GM23338 (cell line): Measurements from ENCODE around the gene SH3BP2. TPM values are rescaled to one million over a fixed set of nuclear protein-coding genes. Genes with fewer than 3 reads are reported as not detected.

Source experiments
- ATAC-seq: fragments of 200-7000 bp; cut with Tn5 transposase; 3 replicates; pipeline ENCODE4 v1.9.1; 2020
- DNase-seq: peaks from one replicate; pipeline ENCODE4 v3.0.0-alpha.2; 2015; ENCODE audit warnings: low spot score
- H2AFZ ChIP-seq: fragments of 200-600 bp; sonication (generic); 2 replicates; pipeline ENCODE4 v1.8.0; 2016; ENCODE audit warnings: antibody characterized with exemption, mild to moderate bottlenecking, moderate library complexity
- H3F3A ChIP-seq: fragments of 200-600 bp; sonication (generic); replicated peaks from 2 replicates; pipeline ENCODE4 v1.8.0; 2017; ENCODE audit warnings: antibody characterized with exemption, mixed run types, low read depth
- H3K27ac ChIP-seq: fragments of 200-600 bp; sonication (generic); 2 replicates; pipeline ENCODE4 v1.6.1; 2016; ENCODE audit warnings: low read depth
- H3K27me3 ChIP-seq: fragments of 200-600 bp; sonication (generic); 2 replicates; pipeline ENCODE4 v1.8.0; 2016; ENCODE audit warnings: mild to moderate bottlenecking, mixed run types, moderate library complexity; ENCODE audit not compliant: insufficient read depth
- H3K36me3 ChIP-seq: fragments of 200-600 bp; sonication (generic); 2 replicates; pipeline ENCODE4 v1.8.0; 2016; ENCODE audit warnings: mild to moderate bottlenecking; ENCODE audit not compliant: insufficient read depth
- H3K4me1 ChIP-seq: fragments of 200-600 bp; sonication (generic); 2 replicates; pipeline ENCODE4 v1.8.0; 2016; ENCODE audit warnings: mild to moderate bottlenecking, moderate library complexity; ENCODE audit not compliant: insufficient read depth
- H3K4me2 ChIP-seq: fragments of 200-600 bp; sonication (generic); 2 replicates; pipeline ENCODE4 v1.7.1; 2017; ENCODE audit warnings: mixed run types
- H3K4me3 ChIP-seq: fragments of 200-600 bp; sonication (generic); 2 replicates; pipeline ENCODE4 v1.6.1; 2016; ENCODE audit warnings: mixed run types
- H3K79me2 ChIP-seq: fragments of 200-600 bp; sonication (generic); replicated peaks from 2 replicates; pipeline ENCODE4 v1.8.0; 2017; ENCODE audit warnings: mild to moderate bottlenecking; ENCODE audit not compliant: insufficient read depth
- H3K9me2 ChIP-seq: fragments of 200-600 bp; sonication (generic); 2 replicates; pipeline ENCODE4 v1.8.0; 2017; ENCODE audit not compliant: insufficient read depth
- H4K20me1 ChIP-seq: fragments of 200-600 bp; sonication (generic); replicated peaks from 2 replicates; pipeline ENCODE4 v1.8.0; 2017; ENCODE audit warnings: mild to moderate bottlenecking; ENCODE audit not compliant: insufficient read depth
- H3K27ac Mint-ChIP-seq: 2 replicates; pipeline ENCODE4 v1.8.0; 2020; ENCODE audit warnings: inconsistent platforms, mild to moderate bottlenecking, moderate library complexity, mixed read lengths
- H3K27me3 Mint-ChIP-seq: 3 replicates; pipeline ENCODE4 v1.8.0; 2022; ENCODE audit warnings: low read depth, mild to moderate bottlenecking, moderate library complexity, mixed read lengths, inconsistent platforms; ENCODE audit not compliant: insufficient read depth, poor library complexity
- H3K36me3 Mint-ChIP-seq: 3 replicates; pipeline ENCODE4 v1.8.0; 2021; ENCODE audit warnings: low read depth, mild to moderate bottlenecking, inconsistent platforms, moderate library complexity, mixed read lengths
- H3K4me1 Mint-ChIP-seq: 3 replicates; pipeline ENCODE4 v1.8.0; 2020; ENCODE audit warnings: mild to moderate bottlenecking, inconsistent platforms, mixed read lengths
- H3K4me3 Mint-ChIP-seq: 3 replicates; pipeline ENCODE4 v1.8.0; 2021; ENCODE audit warnings: moderate library complexity, mild to moderate bottlenecking, inconsistent platforms, mixed read lengths
- H3K9me3 Mint-ChIP-seq: 3 replicates; pipeline ENCODE4 v1.8.0; 2020; ENCODE audit warnings: moderate library complexity, mild to moderate bottlenecking, inconsistent platforms, mixed read lengths
- CREB1 ChIP-seq: fragments of 250-450 bp; sonication (Bioruptor Pico); IDR thresholded peaks from 2 replicates; pipeline ENCODE4 v1.5.0; 2020; ENCODE audit warnings: low read depth, mild to moderate bottlenecking, moderate library complexity
- CTCF ChIP-seq, 2 experiments: fragments of 200-600 bp in 1 of 2; sonication (generic) in 1 of 2; conservative IDR thresholded peaks; 2 replicates each; pipeline versions ENCODE4 v1.5.1 to v1.6.1; 2016 to 2017; ENCODE audit warnings: antibody characterized with exemption in 2 of 2, low read depth in 2 of 2, mild to moderate bottlenecking in 2 of 2, moderate library complexity in 1 of 2
- ETS1 ChIP-seq: IDR thresholded peaks from 2 replicates; pipeline ENCODE4 v1.6.1; 2016; ENCODE audit warnings: antibody characterized with exemption
- EZH2 ChIP-seq: fragments of 200-600 bp; sonication (generic); IDR thresholded peaks from one replicate; pipeline ENCODE4 v1.8.0; 2017; ENCODE audit warnings: antibody characterized with exemption, mild to moderate bottlenecking, low read depth; ENCODE audit not compliant: unreplicated experiment
- EZH2phosphoT487 ChIP-seq: fragments of 200-600 bp; sonication (generic); IDR thresholded peaks from one replicate; pipeline ENCODE4 v1.8.1; 2018; ENCODE audit warnings: antibody characterized with exemption; ENCODE audit not compliant: unreplicated experiment
- JUNB ChIP-seq: IDR thresholded peaks from one replicate; pipeline ENCODE4 v1.6.1; 2016; ENCODE audit warnings: antibody characterized with exemption; ENCODE audit not compliant: unreplicated experiment
- STAT1 ChIP-seq: IDR thresholded peaks from one replicate; pipeline ENCODE4 v1.6.1; 2016; ENCODE audit warnings: antibody characterized with exemption; ENCODE audit not compliant: unreplicated experiment
- ZNF114 ChIP-seq: fragments of 250-450 bp; sonication (Bioruptor Pico); IDR thresholded peaks from 2 replicates; pipeline ENCODE4 v1.5.0; 2020; ENCODE audit warnings: mild to moderate bottlenecking, moderate library complexity
- ZNF331 ChIP-seq: fragments of 250-450 bp; sonication (Bioruptor Pico); IDR thresholded peaks from 2 replicates; pipeline ENCODE4 v1.5.0; 2020; ENCODE audit warnings: low read depth, mild to moderate bottlenecking, moderate library complexity
- ZNF462 ChIP-seq: fragments of 250-450 bp; sonication (Bioruptor Pico); IDR thresholded peaks from 2 replicates; pipeline ENCODE4 v1.5.0; 2020; ENCODE audit warnings: mild to moderate bottlenecking, moderate library complexity
- polyA plus RNA-seq: library from polyadenylated mRNA; unstranded; fragments of >200 nt; fragmentation: Nextera tagmentation; extraction: Ambion mirVana; gene quantifications from 2 replicates; pipeline ENCODE4 v1.2.1, GENCODE V29; 2016
- total RNA-seq: library from RNA; depleted of rRNA; stranded (reverse); fragments of >200 nt; shearing (Covaris generic); gene quantifications from 2 replicates; pipeline ENCODE4 v1.2.3, GENCODE V29; 2014

SH3BP2 gene
- total and polyA plus RNA-seq, 2 experiments from 2014 or later = 15.2 to 43.9 TPM

GRCh38 chr4:2886161-2886560 is 93.3 kb downstream of the SH3BP2 start (continued):
- TF ChIP-seq CTCF (conservative IDR thresholded peaks at IDR 0.05; ENCODE audit: low read depth in 2 of 2) = no peak
- no peak for TF ChIP-seq EZH2phosphoT487
- no peak for TF ChIP-seq STAT1
- TF ChIP-seq CREB1 (CRISPR knock-in tag) = no peak
- no peak for TF ChIP-seq JUNB
- no peak for TF ChIP-seq ZNF114 (CRISPR knock-in tag)
- no peak for TF ChIP-seq EZH2

GRCh38 chr4:2886622-2887021 is 93.7 kb downstream of the SH3BP2 start:
- H2AFZ ChIP-seq = no peak overlapping the region
- ATAC-seq = no peak
- peaks cover 22% of the 10 kb centered on the region for H3K36me3 Mint-ChIP-seq
- H3K27ac ChIP-seq = no peak overlapping the region
- H3K79me2 ChIP-seq = 0 out of 2 replicates have a peak, but pooled peaks cover 1% of the 10 kb centered on the region
- H3K4me3 Mint-ChIP-seq = no peak overlapping the region
- H3K4me1 Mint-ChIP-seq = peaks cover 10% of the 10 kb centered on the region
- no peaks in the 10 kb centered on the region; the same call in none of the 2 replicates for H4K20me1 ChIP-seq
- no peaks in the 10 kb centered on the region for H3K9me3 Mint-ChIP-seq
- no peak for DNase-seq
- H3K9me2 ChIP-seq = no peaks in the 10 kb centered on the region
- peaks cover 8% of the 10 kb centered on the region for H3K36me3 ChIP-seq
- H3K4me2 ChIP-seq = no peak overlapping the region
- no peaks in the 10 kb centered on the region for H3K27me3 ChIP-seq
- H3K4me1 ChIP-seq = 0 out of 2 replicates have a peak, but pooled peaks cover 7% of the 10 kb centered on the region
- no peaks in the 10 kb centered on the region for H3F3A ChIP-seq
- H3K27ac Mint-ChIP-seq = no peak overlapping the region
- H3K27me3 Mint-ChIP-seq = no peaks in the 10 kb centered on the region
- H3K4me3 ChIP-seq = no peak overlapping the region
- TF ChIP-seq ZNF462 = no peak
- TF ChIP-seq CTCF (conservative IDR thresholded peaks at IDR 0.05; ENCODE audit: low read depth in 2 of 2) = no peak
- no peak for TF ChIP-seq ZNF114 (CRISPR knock-in tag)
- TF ChIP-seq ZNF331 (CRISPR knock-in tag) = no peak
- no peak for TF ChIP-seq ETS1
